HepG2 (cell line): ENCODE results near the gene PPA1. TPM values are rescaled to one million over a fixed set of nuclear protein-coding genes. Genes with fewer than 3 reads are reported as not detected.

Experiments
- ATF7 ChIP-seq, 2 experiments: fragments of 450-650 bp in 1 of 2; sonication (generic) in 1 of 2; formaldehyde crosslinking in 1 of 2; IDR thresholded peaks; 2 replicates each; pipeline versions ENCODE4 v1.4.0 to v1.6.1; 2016 to 2020; ENCODE audit warnings: antibody characterized with exemption in 1 of 2, mild to moderate bottlenecking in 1 of 2, missing genetic modification reagents in 1 of 2
- CREB1 ChIP-seq, 2 experiments: fragments of 450-650 bp in 1 of 2; IDR thresholded peaks; 2 replicates each; pipeline ENCODE4 v1.6.1; 2016 to 2017; ENCODE audit warnings: control low read depth in 1 of 2, mild to moderate bottlenecking in 1 of 2, missing compliant biosample characterization in 1 of 2, missing genetic modification characterization in 1 of 2
- FOXA1 ChIP-seq, 2 experiments: fragments of 450-650 bp in 1 of 2; sonication (generic) in 1 of 2; formaldehyde crosslinking in 1 of 2; IDR thresholded peaks; 2 replicates each; pipeline versions ENCODE4 v1.4.0 to v1.6.1; 2016 to 2020; ENCODE audit warnings: missing genetic modification reagents in 1 of 2
- KMT2A ChIP-seq: sonication (generic); formaldehyde crosslinking; IDR thresholded peaks from 2 replicates; pipeline ENCODE4 v1.4.0; 2020; ENCODE audit warnings: missing genetic modification reagents
- MEIS2 ChIP-seq: sonication (generic); formaldehyde crosslinking; IDR thresholded peaks from 2 replicates; pipeline ENCODE4 v1.9.0; 2021; ENCODE audit warnings: mild to moderate bottlenecking, missing genetic modification reagents
- NCOA5 ChIP-seq: sonication (generic); formaldehyde crosslinking; IDR thresholded peaks from 2 replicates; pipeline ENCODE4 v1.4.0; 2020; ENCODE audit warnings: missing genetic modification reagents
- NKX3-1 ChIP-seq: sonication (generic); formaldehyde crosslinking; IDR thresholded peaks from 2 replicates; pipeline ENCODE4 v1.5.0; 2020; ENCODE audit warnings: missing genetic modification reagents
- NPAS2 ChIP-seq: sonication (generic); formaldehyde crosslinking; IDR thresholded peaks from 2 replicates; pipeline ENCODE4 v1.8.0; 2022; ENCODE audit warnings: mild to moderate bottlenecking, missing genetic modification reagents, borderline replicate concordance
- PHF8 ChIP-seq: sonication (generic); formaldehyde crosslinking; IDR thresholded peaks from 2 replicates; pipeline ENCODE4 v1.5.0; 2020; ENCODE audit warnings: missing genetic modification reagents
- SNAPC4 ChIP-seq: sonication (generic); formaldehyde crosslinking; IDR thresholded peaks from 2 replicates; pipeline ENCODE4 v1.4.0; 2020; ENCODE audit warnings: mild to moderate bottlenecking, missing genetic modification reagents
- TBX2 ChIP-seq: sonication (generic); formaldehyde crosslinking; IDR thresholded peaks from 2 replicates; pipeline ENCODE4 v1.5.0; 2020; ENCODE audit warnings: missing genetic modification reagents, mild to moderate bottlenecking, borderline replicate concordance
- TRIM22 ChIP-seq: fragments of 450-650 bp; IDR thresholded peaks from 2 replicates; pipeline ENCODE4 v1.6.1; 2017
- YEATS4 ChIP-seq: sonication (generic); formaldehyde crosslinking; IDR thresholded peaks from 2 replicates; pipeline ENCODE4 v1.4.0; 2020; ENCODE audit warnings: missing genetic modification reagents, borderline replicate concordance
- ZNF501 ChIP-seq: sonication (generic); formaldehyde crosslinking; IDR thresholded peaks from 2 replicates; pipeline ENCODE4 v1.5.1; 2020; ENCODE audit warnings: mild to moderate bottlenecking, moderate library complexity, missing genetic modification reagents
- ZNF513 ChIP-seq: sonication (generic); formaldehyde crosslinking; conservative IDR thresholded peaks from 2 replicates; pipeline ENCODE4 v1.5.0; 2020; ENCODE audit warnings: missing genetic modification reagents
- ZNF660 ChIP-seq: sonication (generic); formaldehyde crosslinking; IDR thresholded peaks from 2 replicates; pipeline ENCODE4 v1.5.1; 2020; ENCODE audit warnings: mild to moderate bottlenecking, low read depth, missing genetic modification reagents, borderline replicate concordance
- ZNF891 ChIP-seq: sonication (generic); formaldehyde crosslinking; IDR thresholded peaks from 2 replicates; pipeline ENCODE4 v1.5.0; 2020; ENCODE audit warnings: mild to moderate bottlenecking, missing genetic modification reagents
- polyA plus RNA-seq, 8 experiments: library from polyadenylated mRNA; depleted of rRNA in 3 of 8; stranded (reverse) in 7 of 8; unstranded in 1 of 8; fragments of >200 nt; fragmentation: Illumina TruSeq in 4 of 8; extraction: Trizol in 4 of 8; gene quantifications; 2 replicates each; pipeline versions ENCODE4 v1.2.1 to v1.2.3, GENCODE V29; 2011 to 2016; ENCODE audit warnings: low read depth in 4 of 8, missing spikeins in 1 of 8, mixed read lengths in 1 of 8; ENCODE audit not compliant: insufficient read depth in 1 of 8
- total RNA-seq, 5 experiments: library from RNA; depleted of rRNA; stranded (reverse); fragments of >200 nt; fragmentation: Illumina TruSeq; extraction: Trizol; gene quantifications; 2 replicates each; pipeline ENCODE4 v1.2.3, GENCODE V29; 2016; ENCODE audit warnings: low read depth in 1 of 5

Gene PPA1
- total and polyA plus RNA-seq, 2 of the 13 experiments (the other 11 are each of a cell fraction or from before 2014, with no cell fraction given): 136 to 250 TPM

- TF ChIP-seq TBX2 (CRISPR knock-in tag) (0 out of 2 replicates have a peak, but pooled peaks have one; percentile 2), FOXA1 (IDR thresholded peaks at IDR 0.05) (no peak), FOXA1 (CRISPR knock-in tag; IDR thresholded peaks at IDR 0.05) (peak; percentile 69), TRIM22 (no peak), MEIS2 (CRISPR knock-in tag) (no peak), ZNF513 (no peak), NCOA5 (CRISPR knock-in tag) (no peak), ZNF891 (CRISPR knock-in tag) (no peak), ATF7 (IDR thresholded peaks at IDR 0.05) (peak; percentile 97), ATF7 (CRISPR knock-in tag; IDR thresholded peaks at IDR 0.05) (peak; percentile 92), PHF8 (peak; percentile 16; the same call in 1 of the 2 replicates), NPAS2 (no peak), NKX3-1 (no peak), YEATS4 (CRISPR knock-in tag) (0 out of 2 replicates have a peak, but pooled peaks have one; percentile 5), CREB1 (IDR thresholded peaks at IDR 0.05) (peak; percentile 91), CREB1 (CRISPR knock-in tag; IDR thresholded peaks at IDR 0.05) (peak; percentile 76), ZNF660 (no peak), SNAPC4 (no peak), ZNF501 (CRISPR knock-in tag) (0 out of 2 replicates have a peak, but pooled peaks have one; percentile 0), KMT2A (CRISPR knock-in tag) (peak; percentile 65; the same call in 1 of the 2 replicates)
Observed at GRCh38 chr10:70232155-70232858, 922 bp downstream of the PPA1 start (continued).
